ENCODE measurements around the gene NSUN5.
"Not testable (repeated sequence)": the region's sequence is repeated elsewhere in the genome, so short reads cannot be mapped to it uniquely, and the experiment has no call there.

GRCh38 chr7:73297706-73298105 is 10.9 kb downstream of the NSUN5 start:
- TF ChIP-seq EZH2 (IDR thresholded peaks at IDR 0.05; ENCODE audit: low read depth); CTCF (conservative IDR thresholded peaks at IDR 0.05): not testable (repeated sequence)
